Kidney (tissue), 11 donors: ENCODE measurements around the gene CFB. TPM values are rescaled to one million over a fixed set of nuclear protein-coding genes. Genes with fewer than 3 reads are reported as not detected.
"Not testable (repeated sequence)": the region's sequence is repeated elsewhere in the genome, so short reads cannot be mapped to it uniquely, and the experiment has no call there.

Source experiments
- DNase-seq, 5 donors: peaks; one replicate each; pipeline ENCODE4 v3.0.0-alpha.2; 2013 to 2020
- FAIRE-seq: peaks from 2 replicates; lab custom pipeline; 2012; peaks lifted over from hg19 to GRCh38; lab: Jason Lieb, UNC
- H3K27ac ChIP-seq, 2 donors: one replicate each; pipeline ENCODE4 v1.7.0; 2013; ENCODE audit warnings: low read depth in 2 of 2, low read length in 2 of 2, inconsistent platforms in 1 of 2
- H3K27me3 ChIP-seq: one replicate; pipeline ENCODE4 v1.7.1; 2013; ENCODE audit warnings: low read length, inconsistent platforms; ENCODE audit not compliant: control insufficient read depth, insufficient read depth
- H3K36me3 ChIP-seq, 3 donors: one replicate each; pipeline versions ENCODE4 v1.7.0 to v1.7.1; 2013; ENCODE audit warnings: low read length in 3 of 3, control low read depth in 1 of 3, inconsistent platforms in 1 of 3; ENCODE audit not compliant: insufficient read depth in 3 of 3, control insufficient read depth in 2 of 3
- H3K4me1 ChIP-seq, 3 donors: one replicate each; pipeline versions ENCODE4 v1.7.0 to v1.7.1; 2013; ENCODE audit warnings: low read length in 3 of 3, inconsistent platforms in 1 of 3, low read depth in 1 of 3; ENCODE audit not compliant: control insufficient read depth in 2 of 3, insufficient read depth in 2 of 3
- H3K4me3 ChIP-seq, 3 donors: one replicate each; pipeline versions ENCODE4 v1.7.0 to v1.8.1; 2013; ENCODE audit warnings: low read length in 3 of 3, control low read depth in 1 of 3, inconsistent platforms in 1 of 3
- H3K9ac ChIP-seq, 3 donors: one replicate each; pipeline versions ENCODE4 v1.7.0 to v1.7.1; 2013; ENCODE audit warnings: low read length in 3 of 3, control low read depth in 1 of 3, inconsistent platforms in 1 of 3
- H3K9me3 ChIP-seq, 3 donors: one replicate each; pipeline versions ENCODE4 v1.7.0 to v1.7.1; 2013; ENCODE audit warnings: low read length in 3 of 3, control low read depth in 1 of 3, inconsistent platforms in 1 of 3; ENCODE audit not compliant: control insufficient read depth in 2 of 3, insufficient read depth in 1 of 3
- intact Hi-C: fragments of 100-400 bp; cut with DNase I; formaldehyde crosslinking; loops from one replicate; pipeline ENCODE4 v1.11.1; 2022
- microRNA-seq: library from miRNA; unstranded; fragments of <30 nt; microRNA quantifications from one replicate; pipeline ENCODE4 v1.2.0, GENCODE V29; 2020
- polyA plus RNA-seq: library from polyadenylated mRNA; stranded (reverse); fragments of 350-450 nt; fragmentation: Illumina TruSeq; extraction: RNeasy Lipid Tissue Mini Kit (QIAGEN cat#74804); gene quantifications from one replicate; pipeline ENCODE4 v1.2.3, GENCODE V29; 2014; ENCODE audit warnings: low read depth, low replicate concordance; ENCODE audit not compliant: insufficient read depth
- total RNA-seq: library from RNA; stranded (reverse); fragmentation: NEBNext Ultra II Directional; extraction: Animal tissue kit (Norgen Biotek cat#: 25700); gene quantifications from one replicate; pipeline ENCODE4 v1.2.1, GENCODE V29; 2021
- donor health status: control.
- donor health status: control.
- donor health status: DM: yes; HTN: yes; CAD: no.
- donor health status: Normal renal cell carcinoma (clear cell type).

The CFB gene
- total and polyA plus RNA-seq, 2 donors from 2014 or later = 154 to 200 TPM

DNA sequence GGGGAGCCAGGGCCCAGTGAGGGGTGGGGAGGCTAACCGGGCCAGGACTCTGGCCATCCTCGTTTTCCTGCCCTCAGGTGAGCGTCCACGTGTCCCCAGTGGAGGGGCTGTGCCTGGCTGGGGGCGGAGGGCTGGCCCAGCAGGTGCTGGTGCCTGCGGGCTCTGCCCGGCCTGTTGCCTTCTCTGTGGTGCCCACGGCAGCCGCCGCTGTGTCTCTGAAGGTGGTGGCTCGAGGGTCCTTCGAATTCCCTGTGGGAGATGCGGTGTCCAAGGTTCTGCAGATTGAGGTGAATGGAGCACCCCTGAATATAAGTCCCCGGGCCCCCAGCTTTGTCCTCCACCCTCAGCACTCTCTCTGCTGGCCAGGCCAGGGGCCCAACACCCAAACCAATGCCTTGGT is 48.5 kb downstream of the CFB start:
- H3K27me3 ChIP-seq, H3K9ac ChIP-seq, DNase-seq, intact Hi-C loops, H3K4me3 ChIP-seq, H3K27ac ChIP-seq, H3K4me1 ChIP-seq, H3K9me3 ChIP-seq, H3K36me3 ChIP-seq, FAIRE-seq: not testable (repeated sequence)

DNA sequence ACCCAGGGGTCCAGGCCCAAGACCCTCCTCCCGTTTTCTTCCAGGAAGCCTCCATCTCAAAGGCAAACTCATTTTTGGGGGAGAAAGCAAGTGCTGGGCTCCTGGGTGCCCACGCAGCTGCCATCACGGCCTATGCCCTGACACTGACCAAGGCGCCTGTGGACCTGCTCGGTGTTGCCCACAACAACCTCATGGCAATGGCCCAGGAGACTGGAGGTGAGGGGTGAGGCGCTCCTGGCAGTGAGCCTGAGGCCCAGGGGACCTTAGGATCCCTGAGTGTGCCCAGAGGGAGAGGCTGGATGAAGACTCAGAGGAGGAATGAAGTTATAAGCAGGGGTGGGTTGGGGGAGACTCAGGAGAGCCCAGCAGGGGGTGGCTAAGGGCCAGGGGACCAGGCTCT is 50.5 kb downstream of the CFB start:
- H3K36me3 ChIP-seq, DNase-seq, H3K4me1 ChIP-seq, H3K27me3 ChIP-seq, H3K9me3 ChIP-seq, H3K27ac ChIP-seq, intact Hi-C loops, FAIRE-seq, H3K9ac ChIP-seq, H3K4me3 ChIP-seq: not testable (repeated sequence)

Small RNA genes within 50 kb of the gene (microRNA-seq; reads per million reads assigned to microRNA genes)
- not detected for gene MIR1236

Other genes starting within 250 kb of the CFB start
Only the 30 nearest of the 37 such genes appear.
- gene LY6G6C, start 224.3 kb upstream of the CFB start, total RNA-seq = not detected
- gene LY6G6C, start 224.3 kb upstream of the CFB start, polyA plus RNA-seq = not detected
- 0.60 TPM for gene MPIG6B, start 222.7 kb upstream of the CFB start, total RNA-seq
- not detected for gene MPIG6B, start 222.7 kb upstream of the CFB start, polyA plus RNA-seq
- gene DDAH2, start 216.8 kb upstream of the CFB start, total RNA-seq = 98.9 TPM
- 147 TPM for gene DDAH2, start 216.8 kb upstream of the CFB start, polyA plus RNA-seq
- 456 TPM for gene CLIC1, start 209.6 kb upstream of the CFB start, total RNA-seq
- gene CLIC1, start 209.6 kb upstream of the CFB start, polyA plus RNA-seq = 489 TPM
- gene MSH5, start 206.1 kb upstream of the CFB start, total RNA-seq = 23.7 TPM
- 14.4 TPM for gene MSH5, start 206.1 kb upstream of the CFB start, polyA plus RNA-seq
- gene SAPCD1, start 183.4 kb upstream of the CFB start, total RNA-seq = 6.5 TPM
- gene SAPCD1, start 183.4 kb upstream of the CFB start, polyA plus RNA-seq = 6.8 TPM
- 32.5 TPM for gene VWA7, start 168.8 kb upstream of the CFB start, total RNA-seq
- gene VWA7, start 168.8 kb upstream of the CFB start, polyA plus RNA-seq = 10.2 TPM
- gene VARS1, start 150.3 kb upstream of the CFB start, total RNA-seq = 79.0 TPM
- 30.3 TPM for gene VARS1, start 150.3 kb upstream of the CFB start, polyA plus RNA-seq
- 41.6 TPM for gene LSM2, start 139.1 kb upstream of the CFB start, total RNA-seq
- gene LSM2, start 139.1 kb upstream of the CFB start, polyA plus RNA-seq = 70.6 TPM
- gene HSPA1L, start 130.8 kb upstream of the CFB start, total RNA-seq = 1.7 TPM
- gene HSPA1L, start 130.8 kb upstream of the CFB start, polyA plus RNA-seq = 2.3 TPM
- gene HSPA1A, start 130.6 kb upstream of the CFB start, total RNA-seq = 133 TPM
- gene HSPA1A, start 130.6 kb upstream of the CFB start, polyA plus RNA-seq = 209 TPM
- 142 TPM for gene HSPA1B, start 118.4 kb upstream of the CFB start, total RNA-seq
- gene HSPA1B, start 118.4 kb upstream of the CFB start, polyA plus RNA-seq = 175 TPM
- gene NEU1, start 83.3 kb upstream of the CFB start, total RNA-seq = 66.9 TPM
- gene NEU1, start 83.3 kb upstream of the CFB start, polyA plus RNA-seq = 131 TPM
- 137 TPM for gene SLC44A4, start 67.1 kb upstream of the CFB start, total RNA-seq
- 37.4 TPM for gene SLC44A4, start 67.1 kb upstream of the CFB start, polyA plus RNA-seq
- gene EHMT2, start 48.4 kb upstream of the CFB start, total RNA-seq = 40.5 TPM
- 35.3 TPM for gene EHMT2, start 48.4 kb upstream of the CFB start, polyA plus RNA-seq
- 3.4 TPM for gene ZBTB12, start 44.0 kb upstream of the CFB start, total RNA-seq
- 2.5 TPM for gene ZBTB12, start 44.0 kb upstream of the CFB start, polyA plus RNA-seq
- 38.7 TPM for gene C2, start 18.4 kb upstream of the CFB start, total RNA-seq
- gene C2, start 18.4 kb upstream of the CFB start, polyA plus RNA-seq = 84.0 TPM
- 62.0 TPM for gene NELFE, start 12.9 kb downstream of the CFB start, total RNA-seq
- gene NELFE, start 12.9 kb downstream of the CFB start, polyA plus RNA-seq = 83.0 TPM
- 67.8 TPM for gene SKIC2, start 13.1 kb downstream of the CFB start, total RNA-seq
- 55.0 TPM for gene SKIC2, start 13.1 kb downstream of the CFB start, polyA plus RNA-seq
- gene DXO, start 26.0 kb downstream of the CFB start, total RNA-seq = 21.3 TPM
- 26.0 TPM for gene DXO, start 26.0 kb downstream of the CFB start, polyA plus RNA-seq
- gene C4A, start 36.0 kb downstream of the CFB start, total RNA-seq = 250 TPM
- gene C4A, start 36.0 kb downstream of the CFB start, polyA plus RNA-seq = 521 TPM
- gene C4B, start 68.7 kb downstream of the CFB start, total RNA-seq = 596 TPM
- gene C4B, start 68.7 kb downstream of the CFB start, polyA plus RNA-seq = 578 TPM
- gene CYP21A2, start 92.3 kb downstream of the CFB start, total RNA-seq = 3.2 TPM
- 8.2 TPM for gene CYP21A2, start 92.3 kb downstream of the CFB start, polyA plus RNA-seq
- 88.2 TPM for gene TNXB, start 163.2 kb downstream of the CFB start, total RNA-seq
- 13.3 TPM for gene TNXB, start 163.2 kb downstream of the CFB start, polyA plus RNA-seq
- gene ATF6B, start 182.2 kb downstream of the CFB start, total RNA-seq = 104 TPM
- 40.3 TPM for gene ATF6B, start 182.2 kb downstream of the CFB start, polyA plus RNA-seq
- gene FKBPL, start 184.2 kb downstream of the CFB start, total RNA-seq = 4.8 TPM
- 5.7 TPM for gene FKBPL, start 184.2 kb downstream of the CFB start, polyA plus RNA-seq
- gene PRRT1, start 205.8 kb downstream of the CFB start, total RNA-seq = 2.4 TPM
- 4.0 TPM for gene PRRT1, start 205.8 kb downstream of the CFB start, polyA plus RNA-seq
- 23.0 TPM for gene PPT2, start 208.0 kb downstream of the CFB start, total RNA-seq
- 20.3 TPM for gene PPT2, start 208.0 kb downstream of the CFB start, polyA plus RNA-seq
- 18.3 TPM for gene EGFL8, start 218.5 kb downstream of the CFB start, total RNA-seq
- gene EGFL8, start 218.5 kb downstream of the CFB start, polyA plus RNA-seq = 15.0 TPM
- gene AGPAT1, start 230.0 kb downstream of the CFB start, total RNA-seq = 58.9 TPM
- 87.1 TPM for gene AGPAT1, start 230.0 kb downstream of the CFB start, polyA plus RNA-seq